Gastroesophageal sphincter (tissue), 3 donors: ENCODE measurements around the gene COX4I2.

ENCODE experiments used
- CTCF ChIP-seq, 4 experiments: fragments of 200-600 bp in 2 of 4; fragments of 450-650 bp in 2 of 4; sonication (generic) in 1 of 4; IDR thresholded peaks; one replicate each; pipeline ENCODE4 v1.5.1; 2017 to 2019; ENCODE audit warnings: antibody characterized with exemption in 4 of 4, mild to moderate bottlenecking in 2 of 4, moderate library complexity in 2 of 4
- EP300 ChIP-seq: sonication (generic); formaldehyde crosslinking; IDR thresholded peaks from one replicate; pipeline ENCODE4 v1.6.1; 2017; ENCODE audit warnings: antibody characterized with exemption, mild to moderate bottlenecking
- POLR2A ChIP-seq, 2 donors: fragments of 450-650 bp; IDR thresholded peaks; one replicate each; pipeline ENCODE4 v1.6.1; 2017; ENCODE audit warnings: antibody characterized with exemption in 2 of 2, mild to moderate bottlenecking in 2 of 2, moderate library complexity in 1 of 2
- POLR2AphosphoS5 ChIP-seq: sonication (generic); formaldehyde crosslinking; IDR thresholded peaks from one replicate; pipeline ENCODE4 v1.6.1; 2017; ENCODE audit warnings: antibody characterized with exemption

GRCh38 chr20:31674895-31675827, 37.4 kb downstream of the COX4I2 start:
- TF ChIP-seq EP300 (no peak), POLR2A (IDR thresholded peaks at IDR 0.05) (no peak), CTCF (IDR thresholded peaks at IDR 0.05) (no peak), POLR2AphosphoS5 (peak; percentile 64)
